Esophagus squamous epithelium (tissue), 5 donors: ENCODE measurements around the gene TBX4. TPM values are rescaled to one million over a fixed set of nuclear protein-coding genes. Genes with fewer than 3 reads are reported as not detected.

Experiments
- DNase-seq: peaks from one replicate; lab custom pipeline; 2025; lab: John Stamatoyannopoulos, UW
- H3K27ac ChIP-seq, 4 donors: fragments of 200-600 bp; sonication (generic); one replicate each; pipeline ENCODE4 v1.5.1; 2016 to 2019; ENCODE audit warnings: mild to moderate bottlenecking in 1 of 4
- H3K27me3 ChIP-seq, 4 donors: fragments of 200-600 bp; sonication (generic); 1 replicate in 3 of 4; 2 replicates in 1 of 4; pipeline versions ENCODE4 v1.5.1 to v1.6.0; 2017 to 2021; ENCODE audit warnings: antibody characterized with exemption in 1 of 4
- H3K36me3 ChIP-seq, 3 donors: fragments of 200-600 bp; sonication (generic); one replicate each; pipeline ENCODE4 v1.5.1; 2016 to 2019
- H3K4me1 ChIP-seq, 3 donors: fragments of 200-600 bp; sonication (generic); one replicate each; pipeline ENCODE4 v1.5.1; 2017 to 2019
- H3K4me3 ChIP-seq, 4 donors: fragments of 200-600 bp; sonication (generic); 1 replicate in 3 of 4; 2 replicates in 1 of 4; pipeline ENCODE4 v1.5.1; 2016 to 2019; ENCODE audit warnings: mild to moderate bottlenecking in 2 of 4, moderate library complexity in 1 of 4
- H3K9me3 ChIP-seq, 3 donors: fragments of 200-600 bp; sonication (generic); one replicate each; pipeline ENCODE4 v1.5.1; 2016 to 2019
- CTCF ChIP-seq, 6 experiments: fragments of 450-650 bp in 4 of 6; fragments of 200-600 bp in 2 of 6; sonication (generic) in 2 of 6; IDR thresholded peaks; one replicate each; pipeline ENCODE4 v1.5.1; 2016 to 2019; ENCODE audit warnings: antibody characterized with exemption in 6 of 6, mild to moderate bottlenecking in 4 of 6, moderate library complexity in 4 of 6
- POLR2A ChIP-seq, 4 donors: fragments of 450-650 bp; IDR thresholded peaks; one replicate each; pipeline ENCODE4 v1.6.1; 2017; ENCODE audit warnings: antibody characterized with exemption in 4 of 4, mild to moderate bottlenecking in 4 of 4, moderate library complexity in 3 of 4
- WGBS, 2 donors: methylation state at CpG; one replicate each; pipeline ENCODE4 v1.1.5; 2018; 5-methylcytosine and 5-hydroxymethylcytosine counted together
- intact Hi-C: fragments of 100-400 bp; cut with DNase I; formaldehyde crosslinking; loops from one replicate; pipeline ENCODE4 v1.15.0; 2022
- total RNA-seq, 4 donors: library from RNA; depleted of rRNA; stranded (reverse); fragments of >200 nt; gene quantifications; one replicate each; pipeline ENCODE4 v1.1.0, GENCODE V29; 2016
- donor health status: DM: yes; HTN: yes; CAD: no.

TBX4 gene
- total RNA-seq, 4 donors from 2014 or later: not detected

DNA sequence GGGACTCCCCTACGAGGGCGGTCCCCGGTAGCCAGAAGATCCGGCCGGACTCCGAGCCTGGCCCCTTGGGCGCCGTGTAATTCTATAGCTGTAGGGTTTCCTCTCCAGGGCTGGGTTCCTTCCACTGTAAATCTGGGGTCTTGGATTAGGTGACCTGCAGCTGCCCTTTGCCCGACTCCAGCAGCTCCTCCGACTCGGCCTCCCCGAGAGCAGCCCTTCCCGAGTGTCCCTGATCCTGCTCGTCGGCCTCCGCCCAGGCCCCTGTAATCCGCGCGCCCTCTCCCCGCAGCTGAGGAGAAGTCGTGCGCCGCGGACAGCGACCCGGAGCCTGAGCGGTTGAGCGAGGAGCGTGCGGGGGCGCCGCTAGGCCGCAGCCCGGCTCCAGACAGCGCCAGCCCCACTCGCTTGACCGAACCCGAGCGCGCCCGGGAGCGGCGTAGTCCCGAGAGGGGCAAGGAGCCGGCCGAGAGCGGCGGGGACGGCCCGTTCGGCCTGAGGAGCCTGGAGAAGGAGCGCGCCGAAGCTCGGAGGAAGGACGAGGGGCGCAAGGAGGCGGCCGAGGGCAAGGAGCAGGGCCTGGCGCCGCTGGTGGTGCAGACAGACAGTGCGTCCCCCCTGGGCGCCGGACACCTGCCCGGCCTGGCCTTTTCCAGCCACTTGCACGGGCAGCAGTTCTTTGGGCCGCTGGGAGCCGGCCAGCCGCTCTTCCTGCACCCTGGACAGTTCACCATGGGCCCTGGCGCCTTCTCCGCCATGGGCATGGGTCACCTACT lies 47.1 kb upstream of the TBX4 start:
- 35 to 42% methylated on average over 5 to 17 of the region's 71 CpGs for WGBS, 2 donors
- H3K27me3 ChIP-seq: peaks cover 21 to 100% (median 36%) of the 10 kb centered on the region in 4 donors
- peaks cover 33 to 95% (median 39%) of the 10 kb centered on the region in 3 donors for H3K4me1 ChIP-seq
- no peak for TF ChIP-seq POLR2A (IDR thresholded peaks at IDR 0.05)
- TF ChIP-seq CTCF (IDR thresholded peaks at IDR 0.05): no peak
- peaks cover 0 to 14% (median 0%) of the 10 kb centered on the region in 3 donors for H3K36me3 ChIP-seq
- peak overlapping the region; percentile 38 to 81 (median 53) for H3K4me3 ChIP-seq
- H3K9me3 ChIP-seq: no peaks in the 10 kb centered on the region
- intact Hi-C loops: no loop called here
- peak overlapping the region; percentile 79 to 91 (median 84) for H3K27ac ChIP-seq
- DNase-seq: no peak

GRCh38 chr17:61405686-61406536 lies 46.3 kb upstream of the TBX4 start:
- intact Hi-C loops: no loop called here
- DNase-seq: no peak
- H3K27me3 ChIP-seq: peaks cover 16 to 100% (median 33%) of the 10 kb centered on the region in 4 donors
- peak overlapping the region; percentile 79 to 91 (median 84) for H3K27ac ChIP-seq
- WGBS, 2 donors: 37 to 47% methylated on average over 4 to 12 of the region's 37 CpGs
- no peak for TF ChIP-seq POLR2A (IDR thresholded peaks at IDR 0.05)
- no peak for TF ChIP-seq CTCF (IDR thresholded peaks at IDR 0.05)
- no peaks in the 10 kb centered on the region for H3K9me3 ChIP-seq
- peak overlapping the region in 3 of 4 donors; percentile 53 to 81 (median 53) for H3K4me3 ChIP-seq
- peaks cover 0 to 14% (median 0%) of the 10 kb centered on the region in 3 donors for H3K36me3 ChIP-seq
- H3K4me1 ChIP-seq: peaks cover 29 to 96% (median 38%) of the 10 kb centered on the region in 3 donors

GRCh38 chr17:61406537-61406845 lies 45.7 kb upstream of the TBX4 start:
- 71 to 83% methylated on average over 1 of the region's 1 CpG for WGBS, 2 donors
- H3K4me3 ChIP-seq: peak overlapping the region in 1 of 4 donors; percentile 53
- intact Hi-C loops: no loop called here
- H3K9me3 ChIP-seq: no peaks in the 10 kb centered on the region
- H3K36me3 ChIP-seq: peaks cover 0 to 14% (median 0%) of the 10 kb centered on the region in 3 donors
- DNase-seq: no peak
- H3K27me3 ChIP-seq: peaks cover 12 to 100% (median 30%) of the 10 kb centered on the region in 4 donors
- H3K27ac ChIP-seq: peak overlapping the region; percentile 79 to 91 (median 84)
- TF ChIP-seq POLR2A (IDR thresholded peaks at IDR 0.05): no peak
- no peak for TF ChIP-seq CTCF (IDR thresholded peaks at IDR 0.05)
- peaks cover 34 to 96% (median 40%) of the 10 kb centered on the region in 3 donors for H3K4me1 ChIP-seq

- no peak for DNase-seq
- Histone ChIP-seq H3K9me3 (no peaks in the 10 kb centered on the region), H3K27ac (peak overlapping the region; percentile 82 to 91 (median 84)), H3K4me1 (peaks cover 40 to 96% (median 41%) of the 10 kb centered on the region in 3 donors), H3K36me3 (peaks cover 0 to 14% (median 0%) of the 10 kb centered on the region in 3 donors), H3K4me3 (peak overlapping the region in 1 of 4 donors; percentile 75), H3K27me3 (peaks cover 5 to 100% (median 22%) of the 10 kb centered on the region in 4 donors)
- intact Hi-C loops: no loop called here
- no peak for TF ChIP-seq POLR2A (IDR thresholded peaks at IDR 0.05)
- TF ChIP-seq CTCF (IDR thresholded peaks at IDR 0.05): no peak
- 20 to 88% methylated on average over 2 to 4 of the region's 8 CpGs for WGBS, 2 donors
Observed at GRCh38 chr17:61406971-61407911, 45.0 kb upstream of the TBX4 start.
